SK-N-MC (cell line): Measurements from ENCODE around the gene TUBB.

ENCODE experiments used
- EZH2 ChIP-seq: fragments of 200-600 bp; sonication (generic); IDR thresholded peaks from one replicate; pipeline ENCODE4 v1.6.1; 2017; ENCODE audit warnings: antibody characterized with exemption
- POLR2AphosphoS5 ChIP-seq: IDR thresholded peaks from 2 replicates; pipeline ENCODE4 v1.6.1; 2012; ENCODE audit warnings: mild to moderate bottlenecking, low read depth, low read length, borderline replicate concordance

GRCh38 chr6:30687659-30688431, 32.3 kb upstream of the TUBB start:
- TF ChIP-seq POLR2AphosphoS5 (no peak), EZH2 (no peak)
